SK-N-SH (cell line): ENCODE results near the gene CD3D.

Experiments used
- CTCF ChIP-seq: fragments of 200-600 bp; sonication (generic); IDR thresholded peaks from 2 replicates; pipeline ENCODE4 v1.6.1; 2017; ENCODE audit warnings: antibody characterized with exemption, mild to moderate bottlenecking, moderate library complexity
- IRF3 ChIP-seq: fragments of 150-350 bp; IDR thresholded peaks from 2 replicates; pipeline ENCODE4 v1.6.1; 2016; ENCODE audit warnings: mild to moderate bottlenecking, low read depth, low read length
- MAX ChIP-seq: IDR thresholded peaks from 2 replicates; pipeline ENCODE4 v1.4.0; 2012; ENCODE audit warnings: low read depth
- MXI1 ChIP-seq: IDR thresholded peaks from 2 replicates; pipeline ENCODE4 v1.6.1; 2012; ENCODE audit warnings: mild to moderate bottlenecking, low read depth, low read length, improper control_type of control experiment
- NRF1 ChIP-seq: IDR thresholded peaks from 2 replicates; pipeline ENCODE4 v1.6.1; 2012; ENCODE audit warnings: low read depth, mild to moderate bottlenecking, low read length
- POLR2AphosphoS5 ChIP-seq: IDR thresholded peaks from 2 replicates; pipeline ENCODE4 v1.6.1; 2012; ENCODE audit warnings: low read depth, low read length
- REST ChIP-seq: IDR thresholded peaks from 2 replicates; pipeline ENCODE4 v1.6.1; 2012; ENCODE audit warnings: mild to moderate bottlenecking, low read depth, low read length, moderate library complexity
- SIN3A ChIP-seq: IDR thresholded peaks from 2 replicates; pipeline ENCODE4 v1.6.1; 2012; ENCODE audit warnings: low read depth, mild to moderate bottlenecking, low read length, moderate library complexity, borderline replicate concordance
- TCF12 ChIP-seq: IDR thresholded peaks from 2 replicates; pipeline ENCODE4 v1.4.0; 2012

- TF ChIP-seq NRF1 (no peak), CTCF (no peak), REST (no peak), MXI1 (no peak), TCF12 (no peak), MAX (no peak), POLR2AphosphoS5 (no peak), IRF3 (no peak), SIN3A (no peak)
These were observed 23.2 kb downstream of the CD3D start for GRCh38 chr11:118319337-118319707.
